ENCODE data around the gene ADAM22.

GRCh38 chr7:88146616-88147015 lies 212.6 kb downstream of the ADAM22 start:
- no peak for TF ChIP-seq EZH2 (IDR thresholded peaks at IDR 0.05)
- TF ChIP-seq POLR2AphosphoS5 (IDR thresholded peaks at IDR 0.05; ENCODE audit: borderline replicate concordance, low read depth, low read length) = no peak
- TF ChIP-seq FOXP2 (optimal IDR thresholded peaks at IDR 0.05; ENCODE audit: control extremely low read depth, extremely low read length, insufficient read depth) = no peak
